Left ventricle myocardium inferior (tissue), 1 donor: ENCODE data around the gene FTO. TPM values are rescaled to one million over a fixed set of nuclear protein-coding genes. Genes with fewer than 3 reads are reported as not detected.

Experiments
- DNase-seq: peaks from one replicate; pipeline ENCODE4 v3.0.0-alpha.2; 2020
- H3K27ac ChIP-seq: fragments of 200-600 bp; replicated peaks from 2 replicates; pipeline ENCODE4 v1.8.0; 2021
- H3K27me3 ChIP-seq: fragments of 200-600 bp; 2 replicates; pipeline ENCODE4 v1.8.0; 2021; ENCODE audit warnings: low read depth
- H3K36me3 ChIP-seq: fragments of 200-600 bp; 2 replicates; pipeline ENCODE4 v1.8.0; 2021
- H3K4me1 ChIP-seq: fragments of 200-600 bp; 2 replicates; pipeline ENCODE4 v1.8.0; 2021
- H3K4me3 ChIP-seq: fragments of 200-600 bp; 2 replicates; pipeline ENCODE4 v1.8.0; 2021; ENCODE audit warnings: mild to moderate bottlenecking, moderate library complexity
- H3K9me3 ChIP-seq: fragments of 200-600 bp; replicated peaks from 2 replicates; pipeline ENCODE4 v1.8.0; 2021
- CTCF ChIP-seq: fragments of 200-600 bp; IDR thresholded peaks from 2 replicates; pipeline ENCODE4 v1.8.0; 2021; ENCODE audit warnings: antibody characterized with exemption, mild to moderate bottlenecking, borderline replicate concordance
- intact Hi-C: fragments of 100-400 bp; cut with micrococcal nuclease; formaldehyde crosslinking; loops from one replicate; pipeline ENCODE4 v1.11.0; 2022
- total RNA-seq: library from RNA; stranded (reverse); fragmentation: NEBNext Ultra II Directional; extraction: Animal tissue kit (Norgen Biotek cat#: 25700); gene quantifications from one replicate; pipeline ENCODE4 v1.2.1, GENCODE V29; 2021
- donor health status: DM: no; HTN: yes; CAD: no; lungs with severe emphysema.

The FTO gene
- total RNA-seq, 1 donor from 2014 or later, result 78.4 TPM

DNA sequence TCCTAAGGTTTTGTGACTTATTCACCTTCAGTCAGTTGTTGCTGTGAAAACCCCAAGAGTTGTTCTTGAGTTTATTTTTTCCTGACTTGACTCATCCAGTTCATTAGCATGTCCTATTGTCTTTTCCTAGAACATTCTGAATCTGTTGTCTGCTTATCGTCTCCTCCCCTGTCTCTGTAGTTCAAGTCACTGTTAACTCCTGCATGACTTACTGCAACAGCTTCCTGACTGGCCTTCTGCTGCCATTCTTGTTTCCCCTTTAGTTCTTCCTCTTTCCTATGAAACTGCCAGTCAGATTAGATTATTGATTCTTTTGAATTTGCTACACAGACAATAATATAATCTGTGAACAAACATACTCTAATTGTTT is 161.5 kb downstream of the FTO start:
- Histone ChIP-seq H3K4me3 (no peak overlapping the region), H3K36me3 (peaks cover 19% of the 10 kb centered on the region), H3K4me1 (peaks cover 17% of the 10 kb centered on the region), H3K27ac (peak overlapping the region; percentile 41), H3K27me3 (no peaks in the 10 kb centered on the region), H3K9me3 (peaks cover 11% of the 10 kb centered on the region)
- DNase-seq, result no peak
- no peak for TF ChIP-seq CTCF
- intact Hi-C loops, result no loop called here

DNA sequence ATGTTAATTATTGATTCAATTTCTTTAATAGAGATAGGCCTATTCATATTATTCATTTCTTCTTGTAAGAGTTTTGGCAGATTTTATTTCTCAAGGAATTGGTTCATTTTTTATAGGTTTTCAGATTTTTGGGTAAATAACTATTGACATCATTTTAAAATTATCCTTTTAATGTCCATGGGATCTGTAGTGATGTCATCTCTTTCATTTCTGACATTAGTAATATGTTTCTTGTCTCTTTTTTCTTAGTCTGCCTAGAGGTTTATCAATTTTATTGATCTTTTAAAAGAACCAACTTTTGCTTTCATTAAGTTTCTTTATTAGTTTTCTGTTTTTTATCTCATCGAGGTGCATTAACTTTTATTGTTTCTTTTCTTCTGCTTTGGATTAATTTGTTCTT is 162.6 kb downstream of the FTO start:
- H3K4me1 ChIP-seq, result peaks cover 17% of the 10 kb centered on the region
- no peak for DNase-seq
- no peak for TF ChIP-seq CTCF
- peaks cover 20% of the 10 kb centered on the region for H3K9me3 ChIP-seq
- peaks cover 25% of the 10 kb centered on the region for H3K36me3 ChIP-seq
- intact Hi-C loops, result no loop called here
- no peak overlapping the region for H3K27ac ChIP-seq
- H3K27me3 ChIP-seq, result no peaks in the 10 kb centered on the region
- no peak overlapping the region for H3K4me3 ChIP-seq

DNA sequence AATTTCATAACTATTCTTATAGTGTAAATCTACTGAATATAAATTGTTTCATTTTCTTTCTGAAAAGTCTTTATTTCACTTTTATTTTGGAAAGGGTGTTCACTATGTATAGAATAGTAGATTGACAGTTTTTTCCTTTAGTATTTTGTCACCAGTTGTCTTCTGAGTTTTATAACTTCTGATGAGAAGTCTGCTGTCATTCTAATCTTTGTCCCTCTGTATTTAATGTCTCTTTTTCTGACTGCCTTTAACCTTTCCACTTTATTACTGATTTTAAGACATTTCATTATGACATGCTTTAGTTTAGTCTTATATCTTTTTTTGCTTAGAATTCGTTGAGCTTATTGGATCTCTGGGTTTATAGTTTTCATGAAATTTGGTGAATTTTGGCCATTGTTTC is 166.9 kb downstream of the FTO start:
- H3K27ac ChIP-seq, result no peak overlapping the region
- H3K27me3 ChIP-seq, result no peaks in the 10 kb centered on the region
- H3K4me1 ChIP-seq, result peaks cover 3% of the 10 kb centered on the region
- no peak overlapping the region for H3K4me3 ChIP-seq
- DNase-seq, result no peak
- intact Hi-C loops, result no loop called here
- peaks cover 26% of the 10 kb centered on the region for H3K36me3 ChIP-seq
- no peak for TF ChIP-seq CTCF
- H3K9me3 ChIP-seq, result peaks cover 20% of the 10 kb centered on the region

GRCh38 chr16:53872248-53873221 is 168.6 kb downstream of the FTO start:
- no peak for TF ChIP-seq CTCF
- intact Hi-C loops, result no loop called here

GRCh38 chr16:53876811-53877210 is 172.9 kb downstream of the FTO start:
- intact Hi-C loops, result no loop called here
- no peak overlapping the region for H3K4me3 ChIP-seq
- peaks cover 31% of the 10 kb centered on the region for H3K36me3 ChIP-seq
- H3K27ac ChIP-seq, result no peak overlapping the region
- H3K9me3 ChIP-seq, result no peaks in the 10 kb centered on the region
- no peaks in the 10 kb centered on the region for H3K27me3 ChIP-seq
- no peaks in the 10 kb centered on the region for H3K4me1 ChIP-seq
- DNase-seq, result no peak
- no peak for TF ChIP-seq CTCF

More at GRCh38 chr16:53872248-53873221, 168.6 kb downstream of the FTO start:
- no peak for DNase-seq
- Histone ChIP-seq H3K27ac (no peak overlapping the region), H3K36me3 (peaks cover 26% of the 10 kb centered on the region), H3K4me1 (no peaks in the 10 kb centered on the region), H3K4me3 (no peak overlapping the region), H3K9me3 (peaks cover 9% of the 10 kb centered on the region), H3K27me3 (no peaks in the 10 kb centered on the region)
